Small intestine (tissue), 7 donors: ENCODE measurements around the gene RAD51B. TPM values are rescaled to one million over a fixed set of nuclear protein-coding genes. Genes with fewer than 3 reads are reported as not detected.

Source experiments
- DNase-seq, 2 donors: peaks; one replicate each; pipeline versions ENCODE4 v3.0.0 to v3.0.0-alpha.2; 2013
- FAIRE-seq: peaks from 2 replicates; lab custom pipeline; 2012; peaks lifted over from hg19 to GRCh38; lab: Jason Lieb, UNC
- H3K27ac ChIP-seq, 3 donors: one replicate each; pipeline ENCODE4 v1.5.1; 2013; ENCODE audit warnings: low read length in 2 of 3, mild to moderate bottlenecking in 2 of 3, control low read depth in 1 of 3, inconsistent platforms in 1 of 3, low read depth in 1 of 3, moderate library complexity in 1 of 3
- H3K27me3 ChIP-seq, 3 donors: one replicate each; pipeline ENCODE4 v1.6.1; 2013; ENCODE audit warnings: low read length in 3 of 3, inconsistent platforms in 1 of 3; ENCODE audit not compliant: control insufficient read depth in 3 of 3, insufficient read depth in 3 of 3
- H3K36me3 ChIP-seq, 3 donors: one replicate each; pipeline ENCODE4 v1.6.1; 2013; ENCODE audit warnings: low read length in 3 of 3, inconsistent platforms in 1 of 3, low read depth in 1 of 3, mild to moderate bottlenecking in 1 of 3, moderate library complexity in 1 of 3; ENCODE audit not compliant: control insufficient read depth in 3 of 3, insufficient read depth in 2 of 3
- H3K4me1 ChIP-seq, 3 donors: one replicate each; pipeline ENCODE4 v1.6.1; 2013; ENCODE audit warnings: low read length in 2 of 3, inconsistent platforms in 1 of 3, low read depth in 1 of 3, mild to moderate bottlenecking in 1 of 3, moderate library complexity in 1 of 3; ENCODE audit not compliant: control insufficient read depth in 3 of 3, insufficient read depth in 2 of 3
- H3K4me3 ChIP-seq, 3 donors: one replicate each; pipeline ENCODE4 v1.5.1; 2013; ENCODE audit warnings: low read length in 3 of 3, control low read depth in 1 of 3, inconsistent platforms in 1 of 3, low read depth in 1 of 3, mild to moderate bottlenecking in 1 of 3, moderate library complexity in 1 of 3
- H3K9me3 ChIP-seq, 2 donors: one replicate each; pipeline ENCODE4 v1.6.1; 2013; ENCODE audit warnings: low read depth in 1 of 2, low read length in 1 of 2; ENCODE audit not compliant: control insufficient read depth in 2 of 2, insufficient read depth in 1 of 2
- WGBS, 3 donors: extraction: QIAGEN DNeasy Blood & Tissue Kit; methylation state at CpG; one replicate each; pipeline ENCODE4 v1.1.7; 2013; 5-methylcytosine and 5-hydroxymethylcytosine counted together
- polyA plus RNA-seq, 4 donors: library from polyadenylated mRNA; stranded (reverse) in 3 of 4; unstranded in 1 of 4; fragments of 200-250 nt in 3 of 4; fragments of 120-200 nt in 1 of 4; gene quantifications; one replicate each; pipeline versions ENCODE4 v1.2.1 to v1.2.3, GENCODE V29; 2013
- donor health status: healthy with polysubstance abuse.
- donor health status: control.
- donor health status: control.
- donor health status: Bipolar disorder and iron deficiency.
- donor health status: healthy.

The RAD51B gene
- polyA plus RNA-seq, 4 donors: 1.1 to 9.0 (median 4.1) TPM

DNA sequence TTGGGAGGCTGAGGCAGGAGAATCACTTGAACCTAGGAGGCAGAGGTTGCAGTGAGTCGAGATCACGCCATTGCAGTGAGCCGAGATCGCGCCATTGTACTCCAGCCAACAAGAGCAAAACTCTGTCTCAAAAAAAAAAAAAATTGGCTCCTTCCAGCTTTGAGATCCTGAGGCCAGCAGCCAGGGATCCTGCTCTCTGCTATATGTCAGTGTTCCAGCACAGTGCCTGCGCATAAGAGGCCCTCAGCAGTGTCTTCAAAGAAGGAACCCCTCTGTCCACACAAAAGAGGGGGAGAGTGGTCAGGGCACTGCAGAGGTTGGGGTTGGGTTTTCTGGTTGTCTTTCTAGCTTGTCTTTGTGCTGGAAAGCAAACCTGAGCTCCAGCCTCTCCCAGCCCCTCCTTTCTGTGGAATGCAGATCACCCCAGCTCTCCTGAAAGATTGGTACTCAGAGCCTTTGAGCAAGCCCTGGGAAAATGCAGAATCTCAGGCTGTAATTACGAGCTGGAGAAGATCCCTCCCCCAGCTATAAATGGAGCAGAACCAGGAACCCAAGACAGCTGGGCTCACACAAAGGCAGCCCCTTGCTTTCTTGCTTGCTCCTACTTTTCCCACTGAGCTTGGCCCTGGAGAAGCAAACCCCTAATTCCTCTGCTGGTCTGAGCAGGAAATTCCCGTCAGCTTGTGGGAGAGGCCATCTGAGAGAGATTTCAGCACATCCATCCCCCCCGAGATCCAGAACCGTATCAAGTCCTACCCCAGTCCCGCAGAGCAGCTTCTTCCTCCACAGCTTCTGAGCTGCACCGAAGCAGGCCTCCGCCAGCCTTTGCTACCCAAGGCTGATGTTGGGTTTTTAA, 767.5 kb downstream of the RAD51B start:
- H3K36me3 ChIP-seq: peaks cover 0 to 2% (median 0%) of the 10 kb centered on the region in 3 donors
- peaks cover 0 to 35% (median 0%) of the 10 kb centered on the region in 3 donors for H3K4me1 ChIP-seq
- H3K27me3 ChIP-seq: no peaks in the 10 kb centered on the region
- H3K9me3 ChIP-seq: no peaks in the 10 kb centered on the region
- WGBS, 3 donors: 67 to 81% (median 73%) methylated on average over 13 of the region's 13 CpGs
- DNase-seq: peak; percentile 54
- no peak for FAIRE-seq
- H3K27ac ChIP-seq: peak overlapping the region in 2 of 3 donors; percentile 9 to 23
- H3K4me3 ChIP-seq: no peak overlapping the region

DNA sequence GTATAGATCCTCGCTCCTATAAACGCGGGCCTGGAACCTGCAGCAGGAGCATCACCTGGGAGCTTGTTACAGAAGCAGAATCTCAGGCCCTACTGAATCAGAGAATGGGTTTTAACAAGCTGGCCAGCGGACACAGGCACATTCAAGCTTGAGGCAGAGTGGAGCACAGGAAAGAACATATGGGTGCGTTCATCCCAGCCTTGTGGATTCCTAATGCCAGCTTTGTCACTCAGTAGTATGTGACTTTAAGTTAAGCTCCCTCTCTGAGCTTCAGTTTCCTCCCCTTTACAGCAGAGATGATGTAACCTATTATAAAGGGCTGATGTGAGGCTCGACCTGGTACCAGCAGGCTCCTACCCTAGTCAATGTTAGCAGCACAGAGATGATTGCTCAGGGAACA, 768.4 kb downstream of the RAD51B start:
- Histone ChIP-seq H3K27me3 (no peaks in the 10 kb centered on the region), H3K4me1 (peaks cover 0 to 35% (median 0%) of the 10 kb centered on the region in 3 donors), H3K4me3 (no peak overlapping the region), H3K27ac (peak overlapping the region in 1 of 3 donors; percentile 9), H3K9me3 (no peaks in the 10 kb centered on the region), H3K36me3 (peaks cover 0 to 2% (median 0%) of the 10 kb centered on the region in 3 donors)
- FAIRE-seq: no peak
- DNase-seq: no peak
- 85 to 88% (median 88%) methylated on average over 6 of the region's 6 CpGs for WGBS, 3 donors

DNA sequence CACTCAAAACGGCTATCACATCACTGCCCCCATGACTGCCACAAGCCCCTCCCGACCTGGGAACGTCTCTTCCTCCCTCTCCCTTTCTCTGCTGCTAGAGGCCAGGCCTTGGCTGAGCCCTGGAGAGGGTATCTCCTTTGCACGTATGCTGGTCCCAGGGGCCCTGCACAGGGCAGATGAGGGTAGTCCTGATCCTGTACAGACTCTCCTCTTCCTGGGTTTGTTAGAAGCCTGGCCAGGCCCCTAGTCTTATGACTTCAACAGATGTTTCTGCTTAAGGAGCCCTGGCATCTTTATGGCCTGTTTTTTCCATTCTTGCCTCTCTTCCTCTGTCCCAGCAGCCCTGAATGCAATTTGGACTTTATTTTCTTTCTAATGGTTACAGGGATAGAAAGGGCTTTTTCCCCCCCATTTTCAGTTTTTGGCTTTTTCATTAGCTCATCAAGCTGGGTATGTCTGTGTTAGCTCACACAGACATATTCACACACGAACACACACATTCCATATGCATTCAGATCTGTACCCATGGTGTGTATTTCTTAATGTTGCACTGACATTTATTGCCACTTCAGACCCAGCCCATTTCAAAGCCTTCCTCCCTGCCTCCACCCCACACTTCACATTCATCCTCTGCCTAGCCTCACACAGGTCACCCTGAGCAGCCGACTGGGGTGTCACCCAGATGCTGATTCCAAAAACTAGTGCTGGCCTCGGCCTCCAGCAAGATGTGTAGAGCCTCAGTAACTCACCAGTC, 770.0 kb downstream of the RAD51B start:
- H3K27ac ChIP-seq: peak overlapping the region in 2 of 3 donors; percentile 22 to 31
- peak in 1 of 2 donors; percentile 61 for DNase-seq
- no peak for FAIRE-seq

DNA sequence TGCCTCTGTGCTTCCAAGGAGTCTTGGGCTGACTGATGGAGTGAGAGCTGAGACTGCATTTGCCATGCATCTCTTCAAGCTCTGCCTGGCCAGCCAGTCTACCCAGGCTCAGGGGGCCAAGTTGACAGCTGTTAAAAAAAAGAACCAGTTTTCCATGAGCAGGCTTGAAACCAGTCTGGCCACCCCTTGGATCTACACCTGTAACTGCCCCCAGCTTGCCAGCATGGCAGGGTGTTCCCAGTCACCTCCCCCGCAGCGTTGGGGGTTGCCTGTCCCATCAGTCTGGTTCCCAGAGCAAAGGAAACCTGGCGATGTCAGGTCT, 770.6 kb downstream of the RAD51B start:
- Histone ChIP-seq H3K4me3 (no peak overlapping the region), H3K27me3 (no peaks in the 10 kb centered on the region), H3K4me1 (peaks cover 0 to 38% (median 5%) of the 10 kb centered on the region in 3 donors), H3K9me3 (no peaks in the 10 kb centered on the region), H3K36me3 (peaks cover 0 to 2% (median 0%) of the 10 kb centered on the region in 3 donors), H3K27ac (peak overlapping the region in 2 of 3 donors; percentile 22 to 31)
- 79 to 96% (median 93%) methylated on average over 3 of the region's 3 CpGs for WGBS, 3 donors
- DNase-seq (no peak), FAIRE-seq (no peak)

More for the DNA sequence above, 770.0 kb downstream of the RAD51B start:
- WGBS, 3 donors: 58 to 80% (median 75%) methylated on average over 7 of the region's 7 CpGs
- Histone ChIP-seq H3K9me3 (no peaks in the 10 kb centered on the region), H3K36me3 (peaks cover 0 to 2% (median 0%) of the 10 kb centered on the region in 3 donors), H3K27me3 (no peaks in the 10 kb centered on the region), H3K4me1 (peaks cover 0 to 38% (median 5%) of the 10 kb centered on the region in 3 donors), H3K4me3 (no peak overlapping the region)

DNA sequence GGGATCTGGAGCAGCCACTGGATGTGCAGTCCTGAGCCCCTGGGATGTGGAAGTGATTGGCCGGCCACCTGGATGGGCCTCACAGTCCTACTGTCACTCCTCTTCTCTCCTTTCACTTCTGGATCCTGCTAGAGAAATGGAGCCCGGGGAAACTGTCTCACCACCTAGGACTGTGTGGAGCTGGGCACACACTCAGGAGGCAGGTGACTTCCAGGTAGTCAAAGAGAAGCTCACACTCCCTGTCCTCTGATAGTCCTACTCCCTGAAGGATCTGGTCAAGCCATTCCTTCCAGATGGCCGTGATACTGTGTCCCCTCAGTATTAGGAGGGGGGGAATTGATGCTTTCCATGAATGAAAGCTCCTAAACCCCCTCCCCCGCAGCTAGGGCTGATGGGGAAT, 772.2 kb downstream of the RAD51B start:
- Histone ChIP-seq H3K4me1 (peaks cover 0 to 32% (median 5%) of the 10 kb centered on the region in 3 donors), H3K36me3 (no peaks in the 10 kb centered on the region), H3K4me3 (no peak overlapping the region), H3K27ac (no peak overlapping the region), H3K9me3 (no peaks in the 10 kb centered on the region), H3K27me3 (no peaks in the 10 kb centered on the region)
- FAIRE-seq (no peak), DNase-seq (no peak)
- WGBS, 3 donors: 82 to 94% (median 87%) methylated on average over 4 of the region's 4 CpGs

DNA sequence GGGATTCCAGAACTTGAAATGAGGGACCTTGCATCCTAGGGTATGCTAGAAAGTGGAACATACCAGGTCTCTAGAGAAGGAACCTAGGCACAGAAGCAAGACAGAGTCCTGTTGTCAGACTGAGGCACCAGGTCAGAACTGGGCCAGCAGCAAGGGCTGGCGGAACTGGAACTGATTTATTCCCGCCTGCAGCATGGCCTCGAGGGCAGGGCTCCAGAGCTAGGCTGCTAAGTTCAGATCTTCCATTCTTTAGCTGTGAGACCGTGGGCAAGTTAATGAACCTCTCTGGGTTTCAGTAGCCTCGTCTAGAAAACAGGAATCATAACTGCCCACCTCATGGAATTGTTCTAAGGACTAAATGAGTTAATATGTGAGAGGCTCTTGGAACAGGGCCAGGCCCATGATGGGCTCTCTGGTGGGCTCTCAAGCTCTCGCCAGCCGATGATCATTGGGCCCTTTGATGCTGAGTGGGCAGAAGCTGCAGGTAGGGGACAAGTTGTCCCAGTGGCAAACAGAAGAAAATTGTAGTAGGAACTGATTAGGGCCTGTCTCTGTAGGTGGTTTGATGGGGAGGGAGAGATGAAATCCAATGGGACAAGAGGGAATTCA, 773.5 kb downstream of the RAD51B start:
- Histone ChIP-seq H3K27me3 (no peaks in the 10 kb centered on the region), H3K36me3 (no peaks in the 10 kb centered on the region), H3K27ac (peak overlapping the region in 1 of 3 donors; percentile 40), H3K4me3 (no peak overlapping the region), H3K9me3 (no peaks in the 10 kb centered on the region), H3K4me1 (peaks cover 0 to 27% (median 5%) of the 10 kb centered on the region in 3 donors)
- FAIRE-seq (no peak), DNase-seq (no peak)
- WGBS, 3 donors: 87 to 90% (median 87%) methylated on average over 7 of the region's 7 CpGs

DNA sequence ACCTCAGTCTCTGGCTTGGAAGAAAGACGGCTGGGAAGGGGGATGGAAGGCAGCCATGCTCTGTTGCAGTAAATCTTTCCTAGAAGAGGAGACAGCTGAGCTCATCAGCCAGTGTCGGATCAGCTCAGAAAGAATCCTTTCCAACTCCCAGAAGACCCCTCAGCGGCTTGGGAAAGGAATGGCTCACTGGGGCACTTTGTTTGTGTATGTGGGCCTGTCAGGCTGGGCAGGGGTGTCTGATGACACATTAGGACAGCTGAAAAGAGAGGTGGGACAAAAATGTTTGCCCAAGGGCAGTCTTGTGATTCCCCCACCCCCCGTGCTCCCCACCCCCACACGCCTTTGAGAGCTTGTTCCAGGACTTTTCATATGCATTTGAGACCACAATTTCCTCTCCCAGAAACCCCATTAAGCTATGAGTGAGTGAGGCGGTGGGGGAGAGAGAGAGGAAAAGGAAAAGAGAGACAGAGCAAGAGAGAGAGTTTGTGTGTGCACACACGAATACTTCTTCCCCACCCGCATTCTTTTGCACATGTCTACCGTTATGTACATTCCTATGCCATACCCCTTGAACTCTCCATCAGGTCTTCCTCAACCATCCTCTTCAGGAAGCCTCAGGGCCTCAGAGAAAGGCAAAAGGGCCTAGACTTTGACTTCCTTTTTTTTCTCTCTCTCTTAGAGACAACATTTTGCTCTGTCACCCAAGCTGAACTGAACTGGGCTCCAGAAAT, 774.4 kb downstream of the RAD51B start:
- no peaks in the 10 kb centered on the region for H3K27me3 ChIP-seq
- peaks cover 0 to 36% (median 5%) of the 10 kb centered on the region in 3 donors for H3K4me1 ChIP-seq
- no peaks in the 10 kb centered on the region for H3K36me3 ChIP-seq
- no peak for FAIRE-seq
- no peak overlapping the region for H3K4me3 ChIP-seq
- DNase-seq: no peak
- 48 to 78% (median 70%) methylated on average over 9 of the region's 9 CpGs for WGBS, 3 donors
- no peaks in the 10 kb centered on the region for H3K9me3 ChIP-seq
- H3K27ac ChIP-seq: peak overlapping the region in 2 of 3 donors; percentile 31 to 65
